Neuronal stem cell (in vitro differentiated cells): ENCODE data around the gene SMAD1.

Experiments used
- DNase-seq: peaks from one replicate; pipeline ENCODE4 v3.0.0-alpha.2; 2013; ENCODE audit warnings: low spot score
- H2AFZ ChIP-seq: one replicate; pipeline ENCODE4 v1.6.1; 2013; ENCODE audit warnings: mild to moderate bottlenecking, low read length, inconsistent platforms
- H2AK5ac ChIP-seq: 2 replicates; pipeline ENCODE4 v1.6.1; 2013; ENCODE audit warnings: low read depth, mild to moderate bottlenecking, inconsistent platforms, low read length, moderate library complexity, mixed read lengths
- H2BK120ac ChIP-seq: 2 replicates; pipeline ENCODE4 v1.6.1; 2013; ENCODE audit warnings: low read depth, mild to moderate bottlenecking, inconsistent platforms, low read length, moderate library complexity, mixed read lengths
- H2BK12ac ChIP-seq: one replicate; pipeline ENCODE4 v1.6.1; 2013; ENCODE audit warnings: low read length, inconsistent platforms
- H2BK15ac ChIP-seq: 2 replicates; pipeline ENCODE4 v1.6.1; 2013; ENCODE audit warnings: mild to moderate bottlenecking, low read length, inconsistent platforms, mixed read lengths
- H2BK5ac ChIP-seq: one replicate; pipeline ENCODE4 v1.6.1; 2013; ENCODE audit warnings: inconsistent platforms, mild to moderate bottlenecking, low read length, moderate library complexity
- H3K14ac ChIP-seq: one replicate; pipeline ENCODE4 v1.6.1; 2013; ENCODE audit warnings: low read length, inconsistent platforms
- H3K18ac ChIP-seq: 2 replicates; pipeline ENCODE4 v1.6.1; 2013; ENCODE audit warnings: low read length, inconsistent platforms
- H3K23ac ChIP-seq: 2 replicates; pipeline ENCODE4 v1.6.1; 2013; ENCODE audit warnings: low read depth, mild to moderate bottlenecking, mixed read lengths, low read length, inconsistent platforms; ENCODE audit not compliant: poor library complexity
- H3K27ac ChIP-seq: replicated peaks from 3 replicates; pipeline ENCODE4 v1.5.1; 2013; ENCODE audit warnings: low read length, inconsistent platforms
- H3K27me3 ChIP-seq, 3 experiments: 2 replicates each; pipeline ENCODE4 v1.6.1; 2013; ENCODE audit warnings: low read length in 3 of 3, mild to moderate bottlenecking in 2 of 3, inconsistent platforms in 1 of 3, low read depth in 1 of 3, mixed read lengths in 1 of 3, moderate library complexity in 1 of 3; ENCODE audit not compliant: control insufficient read depth in 3 of 3, insufficient read depth in 3 of 3
- H3K36me3 ChIP-seq, 2 donors: replicated peaks in 1 of 2; 2 replicates each; pipeline ENCODE4 v1.6.1; 2013; ENCODE audit warnings: low read length in 2 of 2; ENCODE audit not compliant: control insufficient read depth in 2 of 2, insufficient read depth in 2 of 2
- H3K4ac ChIP-seq: 2 replicates; pipeline ENCODE4 v1.6.1; 2013; ENCODE audit warnings: inconsistent platforms, mild to moderate bottlenecking, low read length, moderate library complexity
- H3K4me1 ChIP-seq, 2 donors: 1 replicate in 1 of 2; 2 replicates in 1 of 2; pipeline ENCODE4 v1.6.1; 2013; ENCODE audit warnings: low read length in 2 of 2, low read depth in 1 of 2; ENCODE audit not compliant: control insufficient read depth in 2 of 2, insufficient read depth in 1 of 2
- H3K4me2 ChIP-seq: one replicate; pipeline ENCODE4 v1.6.1; 2013; ENCODE audit warnings: mild to moderate bottlenecking, low read length, inconsistent platforms; ENCODE audit not compliant: insufficient read depth, poor library complexity, severe bottlenecking
- H3K4me3 ChIP-seq, 2 donors: 2 replicates each; pipeline ENCODE4 v1.5.1; 2013; ENCODE audit warnings: low read length in 2 of 2, mild to moderate bottlenecking in 2 of 2, inconsistent platforms in 1 of 2, moderate library complexity in 1 of 2
- H3K79me1 ChIP-seq: one replicate; pipeline ENCODE4 v1.6.1; 2013; ENCODE audit warnings: low read depth, mild to moderate bottlenecking, inconsistent platforms, low read length, moderate library complexity
- H3K9ac ChIP-seq: one replicate; pipeline ENCODE4 v1.6.1; 2013; ENCODE audit warnings: mild to moderate bottlenecking, low read depth, low read length, inconsistent platforms; ENCODE audit not compliant: poor library complexity
- H3K9me3 ChIP-seq, 2 donors: replicated peaks in 1 of 2; 2 replicates each; pipeline versions ENCODE3 to v1.6.1; 2013; ENCODE audit warnings: low read length in 2 of 2, mild to moderate bottlenecking in 2 of 2, inconsistent platforms in 1 of 2, low read depth in 1 of 2, mixed read lengths in 1 of 2, moderate library complexity in 1 of 2; ENCODE audit not compliant: control insufficient read depth in 2 of 2, insufficient read depth in 1 of 2
- H4K8ac ChIP-seq: one replicate; pipeline ENCODE4 v1.6.1; 2013; ENCODE audit warnings: low read depth, mild to moderate bottlenecking, inconsistent platforms, low read length, moderate library complexity
- H4K91ac ChIP-seq: one replicate; pipeline ENCODE4 v1.6.1; 2013; ENCODE audit warnings: low read length, low read depth, mild to moderate bottlenecking, inconsistent platforms; ENCODE audit not compliant: poor library complexity
- WGBS, 2 donors: extraction: QIAGEN DNeasy Blood & Tissue Kit; methylation state at CpG; one replicate each; pipeline ENCODE4 v1.1.7; 2013; ENCODE audit warnings: missing lambda C conversion rate in 2 of 2, mixed read lengths in 1 of 2; ENCODE audit not compliant: insufficient read length in 2 of 2, insufficient replicate concordance in 1 of 2; ENCODE audit errors: extremely low coverage in 2 of 2; 5-methylcytosine and 5-hydroxymethylcytosine counted together

Gene SMAD1

GRCh38 chr4:145528601-145529000, 46.9 kb downstream of the SMAD1 start:
- H2BK15ac ChIP-seq, result no peak overlapping the region
- no peak overlapping the region for H3K9ac ChIP-seq
- no peak for DNase-seq
- H2AK5ac ChIP-seq, result no peak overlapping the region
- H3K79me1 ChIP-seq, result no peaks in the 10 kb centered on the region
- H3K27me3 ChIP-seq, result no peaks in the 10 kb centered on the region
- no peak overlapping the region for H3K27ac ChIP-seq
- H3K23ac ChIP-seq, result no peak overlapping the region
- no peak overlapping the region for H3K4ac ChIP-seq
- H3K18ac ChIP-seq, result no peak overlapping the region
- WGBS, 2 donors, result no CpG with 5 or more reads among the region's 3 CpGs
- peaks cover 0 to 21% of the 10 kb centered on the region in 2 donors for H3K4me1 ChIP-seq
- H2BK12ac ChIP-seq, result no peak overlapping the region
- H2AFZ ChIP-seq, result no peak overlapping the region
- no peak overlapping the region for H2BK5ac ChIP-seq
- H3K36me3 ChIP-seq, result peaks cover 0 to 16% of the 10 kb centered on the region in 2 donors
- H4K91ac ChIP-seq, result no peak overlapping the region
- no peak overlapping the region for H3K4me3 ChIP-seq
- no peak overlapping the region for H3K4me2 ChIP-seq
- H3K14ac ChIP-seq, result no peak overlapping the region
- no peaks in the 10 kb centered on the region for H3K9me3 ChIP-seq
- no peak overlapping the region for H4K8ac ChIP-seq
- no peak overlapping the region for H2BK120ac ChIP-seq

DNA sequence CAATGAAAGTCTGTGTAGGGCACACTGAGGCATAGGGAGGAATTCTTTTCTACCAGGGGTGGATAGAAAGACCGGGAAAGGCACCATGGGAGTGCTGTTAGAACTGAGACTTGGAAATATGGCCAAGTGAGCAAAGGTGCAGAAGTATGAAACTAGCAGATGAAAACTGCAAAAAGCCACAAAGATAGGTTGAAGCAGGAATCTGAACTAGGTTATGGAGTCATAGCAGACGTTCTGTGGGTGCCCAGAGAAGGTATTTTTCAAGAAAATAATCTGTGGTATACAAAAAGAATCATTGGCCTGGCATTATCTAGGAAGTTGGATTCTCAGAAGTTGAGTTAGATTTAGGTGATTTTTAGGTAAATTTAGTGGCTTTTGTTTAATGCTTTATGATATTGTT, 48.5 kb downstream of the SMAD1 start:
- no peaks in the 10 kb centered on the region for H3K27me3 ChIP-seq
- H2AFZ ChIP-seq, result no peak overlapping the region
- no peak overlapping the region for H2AK5ac ChIP-seq
- no peak overlapping the region for H3K4me2 ChIP-seq
- H2BK15ac ChIP-seq, result no peak overlapping the region
- DNase-seq, result no peak
- no peaks in the 10 kb centered on the region for H3K79me1 ChIP-seq
- H3K9ac ChIP-seq, result no peak overlapping the region
- H3K4me1 ChIP-seq, result peaks cover 0 to 21% of the 10 kb centered on the region in 2 donors
- no peak overlapping the region for H3K14ac ChIP-seq
- H3K9me3 ChIP-seq, result no peaks in the 10 kb centered on the region
- no CpG with 5 or more reads among the region's 2 CpGs for WGBS, 2 donors
- H2BK12ac ChIP-seq, result no peak overlapping the region
- no peak overlapping the region for H3K4me3 ChIP-seq
- H2BK120ac ChIP-seq, result no peak overlapping the region
- peaks cover 0 to 26% of the 10 kb centered on the region in 2 donors for H3K36me3 ChIP-seq
- H3K18ac ChIP-seq, result no peak overlapping the region
- no peak overlapping the region for H3K27ac ChIP-seq
- H3K4ac ChIP-seq, result no peak overlapping the region
- no peak overlapping the region for H3K23ac ChIP-seq
- H4K8ac ChIP-seq, result no peak overlapping the region
- H2BK5ac ChIP-seq, result no peak overlapping the region
- H4K91ac ChIP-seq, result no peak overlapping the region

- H2BK12ac ChIP-seq, result no peak overlapping the region
- H3K14ac ChIP-seq, result no peak overlapping the region
- no peaks in the 10 kb centered on the region for H3K27me3 ChIP-seq
- no peak overlapping the region for H2AK5ac ChIP-seq
- H2AFZ ChIP-seq, result no peak overlapping the region
- H2BK5ac ChIP-seq, result no peak overlapping the region
- H3K18ac ChIP-seq, result no peak overlapping the region
- no peak overlapping the region for H3K4me2 ChIP-seq
- no peak for DNase-seq
- H2BK120ac ChIP-seq, result no peak overlapping the region
- no peaks in the 10 kb centered on the region for H3K79me1 ChIP-seq
- no peak overlapping the region for H4K91ac ChIP-seq
- H4K8ac ChIP-seq, result no peak overlapping the region
- peaks cover 0 to 25% of the 10 kb centered on the region in 2 donors for H3K36me3 ChIP-seq
- no peak overlapping the region for H3K4me3 ChIP-seq
- H3K9me3 ChIP-seq, result no peaks in the 10 kb centered on the region
- H3K23ac ChIP-seq, result no peak overlapping the region
- no CpG with 5 or more reads among the region's 1 CpG for WGBS, 2 donors
- H3K27ac ChIP-seq, result no peak overlapping the region
- H2BK15ac ChIP-seq, result no peak overlapping the region
- no peak overlapping the region for H3K4ac ChIP-seq
- H3K4me1 ChIP-seq, result peaks cover 0 to 21% of the 10 kb centered on the region in 2 donors
- no peak overlapping the region for H3K9ac ChIP-seq
Observed at GRCh38 chr4:145530662-145531061, 49.0 kb downstream of the SMAD1 start.

DNA sequence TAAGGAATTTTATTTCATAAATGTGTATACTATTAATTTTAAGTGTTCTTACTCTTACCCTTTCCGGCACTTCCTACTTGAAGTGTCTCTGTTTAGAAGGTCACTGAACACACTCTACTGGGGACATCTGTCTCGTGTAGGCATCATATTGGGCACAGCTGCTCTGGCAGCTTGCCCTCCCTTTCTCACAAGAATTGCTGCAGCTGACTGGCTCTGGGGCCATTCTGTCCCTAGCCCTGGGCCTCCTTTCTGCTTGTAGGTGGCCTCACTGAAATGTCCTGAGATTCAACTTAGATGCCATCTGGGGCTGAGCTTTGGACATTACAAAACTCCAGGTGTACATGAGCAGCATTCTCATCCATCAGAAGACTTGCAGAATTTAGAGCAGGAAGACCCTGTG, 49.6 kb downstream of the SMAD1 start:
- Histone ChIP-seq H4K8ac (no peak overlapping the region), H3K27me3 (no peaks in the 10 kb centered on the region), H2BK5ac (no peak overlapping the region), H3K9ac (no peak overlapping the region), H2BK120ac (no peak overlapping the region), H3K27ac (no peak overlapping the region), H2BK15ac (no peak overlapping the region), H3K9me3 (no peaks in the 10 kb centered on the region), H3K23ac (no peak overlapping the region), H3K18ac (no peak overlapping the region), H3K4me1 (peaks cover 0 to 21% of the 10 kb centered on the region in 2 donors), H3K4me2 (no peak overlapping the region), H3K4ac (no peak overlapping the region), H2AK5ac (no peak overlapping the region), H3K36me3 (peaks cover 0 to 19% of the 10 kb centered on the region in 2 donors), H3K79me1 (no peaks in the 10 kb centered on the region), H3K14ac (no peak overlapping the region), H2AFZ (no peak overlapping the region), H2BK12ac (no peak overlapping the region), H4K91ac (no peak overlapping the region), H3K4me3 (no peak overlapping the region)
- no CpG with 5 or more reads among the region's 2 CpGs for WGBS, 2 donors
- no peak for DNase-seq
